Endothelial cell (in vitro differentiated cells): ENCODE results near the gene PPM1B. TPM values are rescaled to one million over a fixed set of nuclear protein-coding genes. Genes with fewer than 3 reads are reported as not detected.

Source experiments
- DNase-seq: peaks from one replicate; pipeline ENCODE4 v3.0.0; 2021; ENCODE audit warnings: low spot score
- H3K27ac Mint-ChIP-seq: one replicate; pipeline ENCODE4 v1.8.0; 2021; ENCODE audit warnings: mixed read lengths, inconsistent platforms; ENCODE audit not compliant: unreplicated experiment
- H3K27me3 Mint-ChIP-seq: one replicate; pipeline ENCODE4 v1.8.0; 2021; ENCODE audit warnings: mild to moderate bottlenecking, moderate library complexity, mixed read lengths, inconsistent platforms; ENCODE audit not compliant: unreplicated experiment
- H3K36me3 Mint-ChIP-seq: one replicate; pipeline ENCODE4 v1.8.0; 2021; ENCODE audit warnings: mild to moderate bottlenecking, low read depth, mixed read lengths, inconsistent platforms; ENCODE audit not compliant: unreplicated experiment
- H3K4me1 Mint-ChIP-seq: one replicate; pipeline ENCODE4 v1.8.0; 2021; ENCODE audit warnings: mild to moderate bottlenecking, mixed read lengths, inconsistent platforms; ENCODE audit not compliant: unreplicated experiment
- H3K4me3 Mint-ChIP-seq: one replicate; pipeline ENCODE4 v1.8.0; 2021; ENCODE audit warnings: mild to moderate bottlenecking, mixed read lengths, inconsistent platforms; ENCODE audit not compliant: unreplicated experiment
- H3K9me3 Mint-ChIP-seq: one replicate; pipeline ENCODE4 v1.8.0; 2021; ENCODE audit warnings: mixed read lengths, inconsistent platforms; ENCODE audit not compliant: unreplicated experiment
- total RNA-seq: library from RNA; stranded (reverse); fragmentation: NEBNext Ultra II Directional; extraction: Animal tissue kit (Norgen Biotek cat#: 25700); gene quantifications from one replicate; pipeline ENCODE4 v1.2.1, GENCODE V29; 2021; ENCODE audit not compliant: unreplicated experiment
- TF ChIP-seq, protein P1 (sequence below): fragments of 200-600 bp; sonication (generic); IDR thresholded peaks from one replicate; pipeline ENCODE4 v1.5.0; 2021; ENCODE audit warnings: antibody characterized with exemption; ENCODE audit not compliant: unreplicated experiment

PPM1B gene
- total RNA-seq, 1 donor from 2014 or later, result 31.2 TPM

GRCh38 chr2:44226753-44227152, 58.1 kb downstream of the PPM1B start:
- Mint-ChIP-seq H3K4me3 (no peak overlapping the region), H3K27me3 (no peaks in the 10 kb centered on the region), H3K9me3 (no peaks in the 10 kb centered on the region), H3K4me1 (peaks cover under 1% of the 10 kb centered on the region), H3K27ac (no peak overlapping the region), H3K36me3 (no peaks in the 10 kb centered on the region)
- TF ChIP-seq, protein P1, sequence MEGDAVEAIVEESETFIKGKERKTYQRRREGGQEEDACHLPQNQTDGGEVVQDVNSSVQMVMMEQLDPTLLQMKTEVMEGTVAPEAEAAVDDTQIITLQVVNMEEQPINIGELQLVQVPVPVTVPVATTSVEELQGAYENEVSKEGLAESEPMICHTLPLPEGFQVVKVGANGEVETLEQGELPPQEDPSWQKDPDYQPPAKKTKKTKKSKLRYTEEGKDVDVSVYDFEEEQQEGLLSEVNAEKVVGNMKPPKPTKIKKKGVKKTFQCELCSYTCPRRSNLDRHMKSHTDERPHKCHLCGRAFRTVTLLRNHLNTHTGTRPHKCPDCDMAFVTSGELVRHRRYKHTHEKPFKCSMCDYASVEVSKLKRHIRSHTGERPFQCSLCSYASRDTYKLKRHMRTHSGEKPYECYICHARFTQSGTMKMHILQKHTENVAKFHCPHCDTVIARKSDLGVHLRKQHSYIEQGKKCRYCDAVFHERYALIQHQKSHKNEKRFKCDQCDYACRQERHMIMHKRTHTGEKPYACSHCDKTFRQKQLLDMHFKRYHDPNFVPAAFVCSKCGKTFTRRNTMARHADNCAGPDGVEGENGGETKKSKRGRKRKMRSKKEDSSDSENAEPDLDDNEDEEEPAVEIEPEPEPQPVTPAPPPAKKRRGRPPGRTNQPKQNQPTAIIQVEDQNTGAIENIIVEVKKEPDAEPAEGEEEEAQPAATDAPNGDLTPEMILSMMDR, result no peak
- DNase-seq, result no peak

- Mint-ChIP-seq H3K27ac (no peak overlapping the region), H3K4me3 (no peak overlapping the region), H3K4me1 (peaks cover 7% of the 10 kb centered on the region), H3K36me3 (no peaks in the 10 kb centered on the region), H3K27me3 (peaks cover 2% of the 10 kb centered on the region), H3K9me3 (no peaks in the 10 kb centered on the region)
- TF ChIP-seq, protein P1, result no peak
- no peak for DNase-seq
Measured at GRCh38 chr2:44230378-44230777, 61.7 kb downstream of the PPM1B start.

DNA sequence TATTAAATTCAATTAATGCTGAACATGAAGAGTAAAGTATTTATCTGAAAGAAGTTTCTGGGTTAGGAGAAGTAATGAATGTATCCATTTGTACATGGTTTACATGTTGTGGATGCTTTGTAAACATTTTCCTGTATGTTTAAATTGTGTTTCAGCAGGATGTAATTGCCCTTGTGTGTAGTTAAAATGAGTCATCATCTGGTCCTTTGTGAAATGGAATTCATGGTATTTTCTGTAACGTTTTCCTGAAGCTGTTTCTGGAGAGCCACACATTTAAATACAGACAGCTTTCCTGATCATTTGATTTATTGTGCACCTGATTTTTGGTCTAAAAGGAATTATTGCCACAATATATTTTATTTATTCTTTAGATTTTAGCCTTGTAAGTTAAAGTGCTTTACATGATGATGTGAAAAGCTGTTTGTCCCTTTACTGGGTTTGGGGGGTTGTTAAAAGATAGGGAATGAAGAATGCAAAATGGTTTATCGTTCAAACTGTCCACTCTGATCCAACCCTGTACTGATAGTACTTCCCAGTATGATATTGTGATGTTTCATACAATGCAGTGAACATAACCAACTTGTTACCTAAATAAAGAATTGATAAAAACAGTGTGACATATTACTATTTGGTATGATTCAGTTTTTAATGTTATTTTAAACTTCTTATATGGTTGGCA, 64.9 kb downstream of the PPM1B start:
- Mint-ChIP-seq H3K9me3 (no peaks in the 10 kb centered on the region), H3K4me3 (no peak overlapping the region), H3K4me1 (peaks cover 12% of the 10 kb centered on the region), H3K27me3 (peaks cover 2% of the 10 kb centered on the region), H3K27ac (peak overlapping the region; percentile 57), H3K36me3 (no peaks in the 10 kb centered on the region)
- TF ChIP-seq, protein P1, result no peak
- no peak for DNase-seq

DNA sequence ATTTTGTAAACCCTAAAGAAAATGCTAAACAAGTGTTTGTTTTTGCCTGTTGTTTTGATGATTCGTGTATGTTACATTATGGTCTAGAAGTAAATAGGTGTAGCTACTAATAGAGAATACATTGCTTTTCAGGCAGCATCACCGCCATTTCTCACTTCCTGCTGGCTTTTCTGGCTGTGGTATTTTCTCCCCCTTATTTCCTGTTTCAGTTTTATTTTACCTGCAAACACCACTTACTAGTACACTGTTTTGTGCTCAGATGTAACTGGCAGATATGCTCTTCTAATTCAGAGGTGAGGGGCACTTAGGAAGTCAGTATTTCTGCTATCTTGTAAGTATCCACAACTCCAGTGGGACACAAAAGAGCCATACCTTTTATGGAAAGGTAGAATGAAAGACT, 68.5 kb downstream of the PPM1B start:
- no peak overlapping the region for H3K4me3 Mint-ChIP-seq
- H3K27ac Mint-ChIP-seq, result peak overlapping the region; percentile 91
- H3K27me3 Mint-ChIP-seq, result peaks cover 2% of the 10 kb centered on the region
- H3K9me3 Mint-ChIP-seq, result no peaks in the 10 kb centered on the region
- TF ChIP-seq, protein P1, result no peak
- peaks cover 7% of the 10 kb centered on the region for H3K4me1 Mint-ChIP-seq
- no peaks in the 10 kb centered on the region for H3K36me3 Mint-ChIP-seq
- DNase-seq, result no peak

- Mint-ChIP-seq H3K4me1 (no peaks in the 10 kb centered on the region), H3K4me3 (no peak overlapping the region), H3K27me3 (peaks cover 1% of the 10 kb centered on the region), H3K27ac (no peak overlapping the region), H3K9me3 (no peaks in the 10 kb centered on the region), H3K36me3 (no peaks in the 10 kb centered on the region)
- TF ChIP-seq, protein P1, result no peak
- no peak for DNase-seq
Measured at GRCh38 chr2:44242904-44243303, 74.2 kb downstream of the PPM1B start.
